Stomach (tissue), 4 donors: ENCODE measurements around the gene NPAS3.

Experiments used
- CTCF ChIP-seq, 7 experiments: fragments of 450-650 bp in 4 of 7; fragments of 200-600 bp in 3 of 7; sonication (generic) in 3 of 7; IDR thresholded peaks; one replicate each; pipeline ENCODE4 v1.5.1; 2016 to 2019; ENCODE audit warnings: antibody characterized with exemption in 7 of 7, control low read depth in 2 of 7, mild to moderate bottlenecking in 1 of 7
- POLR2A ChIP-seq, 4 donors: fragments of 450-650 bp; IDR thresholded peaks; one replicate each; pipeline ENCODE4 v1.6.1; 2016; ENCODE audit warnings: antibody characterized with exemption in 4 of 4, control low read depth in 2 of 4, mild to moderate bottlenecking in 1 of 4, moderate library complexity in 1 of 4
- POLR2AphosphoS5 ChIP-seq, 3 donors: sonication (generic); formaldehyde crosslinking; IDR thresholded peaks; one replicate each; pipeline ENCODE4 v1.6.1; 2016; ENCODE audit warnings: antibody characterized with exemption in 3 of 3

GRCh38 chr14:33386140-33386539 lies 447.5 kb downstream of the NPAS3 start:
- TF ChIP-seq POLR2A (IDR thresholded peaks at IDR 0.05) (no peak), CTCF (IDR thresholded peaks at IDR 0.05) (no peak), POLR2AphosphoS5 (IDR thresholded peaks at IDR 0.05) (no peak)
